Glutamatergic neuron (in vitro differentiated cells): ENCODE results near the gene MAPKAP1. TPM values are rescaled to one million over a fixed set of nuclear protein-coding genes. Genes with fewer than 3 reads are reported as not detected.

ENCODE experiments used
- DNase-seq: peaks from one replicate; pipeline ENCODE4 v3.0.0; 2022
- H3K27ac Mint-ChIP-seq: one replicate; pipeline ENCODE4 v1.8.0; 2020; ENCODE audit warnings: mild to moderate bottlenecking, mixed read lengths, inconsistent platforms; ENCODE audit not compliant: unreplicated experiment
- H3K27me3 Mint-ChIP-seq: one replicate; pipeline ENCODE4 v1.8.0; 2020; ENCODE audit warnings: mild to moderate bottlenecking, moderate library complexity, mixed read lengths, inconsistent platforms; ENCODE audit not compliant: unreplicated experiment
- H3K36me3 Mint-ChIP-seq: one replicate; pipeline ENCODE4 v1.8.0; 2020; ENCODE audit warnings: mild to moderate bottlenecking, mixed read lengths, inconsistent platforms; ENCODE audit not compliant: unreplicated experiment
- H3K4me1 Mint-ChIP-seq: one replicate; pipeline ENCODE4 v1.8.0; 2020; ENCODE audit warnings: mild to moderate bottlenecking, low read depth, mixed read lengths, inconsistent platforms; ENCODE audit not compliant: unreplicated experiment
- H3K4me3 Mint-ChIP-seq: one replicate; pipeline ENCODE4 v1.8.0; 2020; ENCODE audit warnings: mild to moderate bottlenecking, mixed read lengths, inconsistent platforms; ENCODE audit not compliant: unreplicated experiment
- H3K9me3 Mint-ChIP-seq: one replicate; pipeline ENCODE4 v1.8.0; 2020; ENCODE audit warnings: mild to moderate bottlenecking, moderate library complexity, mixed read lengths, inconsistent platforms; ENCODE audit not compliant: unreplicated experiment
- total RNA-seq: library from RNA; stranded (reverse); fragmentation: NEBNext Ultra II Directional; extraction: Animal tissue kit (Norgen Biotek cat#: 25700); gene quantifications from one replicate; pipeline ENCODE4 v1.2.1, GENCODE V29; 2021; ENCODE audit not compliant: unreplicated experiment
- TF ChIP-seq, protein P1 (sequence below): fragments of 200-600 bp; sonication (generic); IDR thresholded peaks from one replicate; pipeline ENCODE4 v1.5.0; 2021; ENCODE audit not compliant: partially characterized antibody, unreplicated experiment

The MAPKAP1 gene
- total RNA-seq, 1 donor from 2014 or later, result 59.6 TPM

DNA sequence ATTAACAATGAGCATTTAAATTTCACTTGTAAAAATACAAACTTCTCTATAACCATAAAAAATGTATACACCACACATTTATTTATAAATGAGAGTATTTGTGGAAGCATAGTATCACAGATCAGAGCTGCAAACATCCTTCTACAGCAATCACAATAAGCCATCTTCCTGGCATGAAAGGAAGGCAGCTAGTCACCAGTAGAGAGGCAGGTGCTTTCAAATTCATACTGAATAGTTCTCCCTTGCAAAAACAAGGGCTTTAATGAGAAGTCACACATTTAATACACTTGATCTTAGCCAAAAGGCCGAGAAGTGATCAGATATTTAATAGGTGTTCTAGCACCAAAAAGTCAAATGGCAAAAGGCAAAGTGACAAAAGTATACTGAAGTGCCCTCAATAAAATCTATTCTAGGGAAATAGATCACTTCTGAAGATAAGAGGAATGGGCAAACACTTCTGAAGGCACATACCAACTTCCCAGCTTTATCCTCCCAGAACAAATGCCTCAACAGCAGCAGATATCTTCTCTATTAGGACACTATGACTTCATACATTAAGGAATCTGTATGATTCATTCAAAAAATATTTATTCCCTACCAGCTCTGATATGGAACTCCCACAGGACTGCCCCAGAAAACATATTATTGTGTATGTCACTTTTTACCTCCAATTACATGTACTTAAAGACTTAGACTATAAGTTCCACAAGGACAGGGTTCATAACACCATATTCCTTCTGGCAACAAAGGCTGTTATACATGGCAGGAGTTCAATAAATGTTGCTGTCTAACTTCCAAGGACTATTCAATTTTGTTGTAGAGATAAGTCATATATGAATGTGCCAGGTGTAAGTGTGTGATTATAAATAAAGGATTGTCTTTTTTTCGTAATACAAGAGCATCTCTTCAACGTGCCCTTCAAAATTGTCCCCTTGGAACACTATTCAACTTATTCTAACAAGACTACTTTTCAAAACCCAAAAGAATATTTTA, 31.7 kb downstream of the MAPKAP1 start:
- no peaks in the 10 kb centered on the region for H3K36me3 Mint-ChIP-seq
- no peak overlapping the region for H3K4me3 Mint-ChIP-seq
- H3K4me1 Mint-ChIP-seq, result peaks cover 2% of the 10 kb centered on the region
- TF ChIP-seq, protein P1, sequence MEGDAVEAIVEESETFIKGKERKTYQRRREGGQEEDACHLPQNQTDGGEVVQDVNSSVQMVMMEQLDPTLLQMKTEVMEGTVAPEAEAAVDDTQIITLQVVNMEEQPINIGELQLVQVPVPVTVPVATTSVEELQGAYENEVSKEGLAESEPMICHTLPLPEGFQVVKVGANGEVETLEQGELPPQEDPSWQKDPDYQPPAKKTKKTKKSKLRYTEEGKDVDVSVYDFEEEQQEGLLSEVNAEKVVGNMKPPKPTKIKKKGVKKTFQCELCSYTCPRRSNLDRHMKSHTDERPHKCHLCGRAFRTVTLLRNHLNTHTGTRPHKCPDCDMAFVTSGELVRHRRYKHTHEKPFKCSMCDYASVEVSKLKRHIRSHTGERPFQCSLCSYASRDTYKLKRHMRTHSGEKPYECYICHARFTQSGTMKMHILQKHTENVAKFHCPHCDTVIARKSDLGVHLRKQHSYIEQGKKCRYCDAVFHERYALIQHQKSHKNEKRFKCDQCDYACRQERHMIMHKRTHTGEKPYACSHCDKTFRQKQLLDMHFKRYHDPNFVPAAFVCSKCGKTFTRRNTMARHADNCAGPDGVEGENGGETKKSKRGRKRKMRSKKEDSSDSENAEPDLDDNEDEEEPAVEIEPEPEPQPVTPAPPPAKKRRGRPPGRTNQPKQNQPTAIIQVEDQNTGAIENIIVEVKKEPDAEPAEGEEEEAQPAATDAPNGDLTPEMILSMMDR, result no peak
- H3K27me3 Mint-ChIP-seq, result no peaks in the 10 kb centered on the region
- H3K9me3 Mint-ChIP-seq, result no peaks in the 10 kb centered on the region
- no peak overlapping the region for H3K27ac Mint-ChIP-seq
- no peak for DNase-seq

DNA sequence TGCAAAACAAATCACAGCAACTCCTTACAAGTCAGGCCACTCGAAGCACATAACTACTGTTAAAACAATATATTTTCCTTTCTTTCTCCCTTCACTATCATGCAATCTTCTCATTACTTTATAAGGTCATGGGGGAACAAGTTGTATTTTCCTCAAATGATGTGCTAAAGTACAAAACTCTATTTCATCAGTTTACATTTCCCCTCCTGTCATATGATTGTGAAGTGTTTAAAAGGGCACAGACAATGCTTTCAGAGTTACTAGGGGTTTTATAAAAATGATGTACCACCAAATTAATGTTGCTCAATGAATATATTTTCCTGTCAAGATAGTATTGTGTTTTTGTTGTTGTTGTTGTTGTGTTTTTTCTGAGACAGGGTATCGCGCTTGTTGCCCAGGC, 34.1 kb downstream of the MAPKAP1 start:
- Mint-ChIP-seq H3K9me3 (no peaks in the 10 kb centered on the region), H3K4me1 (no peaks in the 10 kb centered on the region), H3K27me3 (no peaks in the 10 kb centered on the region), H3K36me3 (no peaks in the 10 kb centered on the region), H3K27ac (no peak overlapping the region), H3K4me3 (no peak overlapping the region)
- TF ChIP-seq, protein P1, result no peak
- DNase-seq, result no peak

DNA sequence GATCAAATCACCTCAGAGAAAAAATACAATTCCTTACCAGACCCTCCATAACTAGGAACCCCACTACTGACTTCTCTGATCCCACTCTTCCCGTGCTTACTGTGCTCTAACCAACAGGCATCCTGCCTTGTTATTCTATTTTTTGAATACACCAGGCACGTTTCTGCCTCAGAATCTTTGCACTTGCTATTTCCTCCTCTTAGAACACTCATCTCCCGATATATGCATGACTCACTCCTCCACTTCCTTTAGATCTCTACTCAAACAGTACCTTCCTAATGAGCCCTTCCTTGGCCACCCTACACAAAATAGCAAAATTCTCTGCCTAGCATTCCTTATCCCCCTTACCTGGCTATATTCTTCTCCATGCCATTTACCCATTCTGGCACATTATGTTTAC, 43.9 kb downstream of the MAPKAP1 start:
- no peaks in the 10 kb centered on the region for H3K36me3 Mint-ChIP-seq
- H3K9me3 Mint-ChIP-seq, result peaks cover 4% of the 10 kb centered on the region
- no peak overlapping the region for H3K4me3 Mint-ChIP-seq
- H3K4me1 Mint-ChIP-seq, result no peaks in the 10 kb centered on the region
- DNase-seq, result no peak
- H3K27me3 Mint-ChIP-seq, result no peaks in the 10 kb centered on the region
- no peak overlapping the region for H3K27ac Mint-ChIP-seq
- TF ChIP-seq, protein P1, result no peak

DNA sequence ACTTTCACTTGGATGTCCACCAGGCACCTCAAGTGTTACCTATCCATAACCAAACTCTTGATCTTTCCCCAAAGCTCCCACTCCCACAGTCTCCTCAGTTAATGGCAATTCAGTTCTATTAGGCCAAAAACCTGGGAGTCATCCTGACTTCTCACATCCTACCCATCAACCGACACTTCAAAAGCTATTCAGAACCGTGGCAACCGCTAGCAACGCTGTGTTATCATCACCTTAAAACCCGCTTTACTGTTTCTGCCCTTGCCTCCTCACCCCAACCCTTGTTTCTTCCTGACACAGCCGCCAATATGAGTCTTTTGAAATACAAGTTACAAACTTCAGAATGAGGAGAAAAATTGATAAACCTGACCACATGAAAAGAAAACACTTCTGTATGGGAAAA, 46.5 kb downstream of the MAPKAP1 start:
- no peak overlapping the region for H3K27ac Mint-ChIP-seq
- H3K4me1 Mint-ChIP-seq, result peaks cover 11% of the 10 kb centered on the region
- no peak for DNase-seq
- H3K36me3 Mint-ChIP-seq, result no peaks in the 10 kb centered on the region
- no peaks in the 10 kb centered on the region for H3K27me3 Mint-ChIP-seq
- H3K4me3 Mint-ChIP-seq, result no peak overlapping the region
- H3K9me3 Mint-ChIP-seq, result peaks cover 4% of the 10 kb centered on the region
- TF ChIP-seq, protein P1, result no peak

DNA sequence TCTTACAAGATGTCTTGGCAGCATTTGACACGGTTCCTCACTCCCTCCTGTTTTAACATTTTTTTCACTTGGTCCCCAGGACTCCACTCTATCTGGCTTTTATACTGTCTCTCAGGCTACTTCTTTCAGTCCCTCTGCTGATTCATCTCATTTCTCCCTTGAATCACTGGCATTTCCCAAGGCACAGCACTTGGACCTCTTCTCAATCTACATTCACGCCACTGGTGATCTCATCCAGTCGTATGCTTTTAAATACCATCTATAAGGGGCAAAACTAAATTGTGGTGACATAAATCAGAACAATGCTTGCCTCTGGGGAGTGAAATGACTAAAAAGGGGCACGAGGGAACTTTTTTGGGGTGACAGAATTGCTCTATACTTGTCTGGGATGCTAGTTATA, 47.1 kb downstream of the MAPKAP1 start:
- DNase-seq, result no peak
- no peaks in the 10 kb centered on the region for H3K36me3 Mint-ChIP-seq
- peaks cover 11% of the 10 kb centered on the region for H3K4me1 Mint-ChIP-seq
- TF ChIP-seq, protein P1, result no peak
- no peaks in the 10 kb centered on the region for H3K27me3 Mint-ChIP-seq
- no peak overlapping the region for H3K4me3 Mint-ChIP-seq
- H3K27ac Mint-ChIP-seq, result no peak overlapping the region
- peaks cover 4% of the 10 kb centered on the region for H3K9me3 Mint-ChIP-seq
